ENCODE measurements around the gene NFIC. TPM values are rescaled to one million over a fixed set of nuclear protein-coding genes. Genes with fewer than 3 reads are reported as not detected.
"Not testable (repeated sequence)": the region's sequence is repeated elsewhere in the genome, so short reads cannot be mapped to it uniquely, and the experiment has no call there.

Gene NFIC
- total RNA-seq, 1 donor from 2014 or later = 71.4 TPM

GRCh38 chr19:3506384-3507340 is 140.3 kb downstream of the NFIC start:
- DNase-seq (ENCODE audit: low read depth) = peak; percentile 26

GRCh38 chr19:3507371-3508120 is 141.2 kb downstream of the NFIC start:
- DNase-seq (ENCODE audit: low read depth) = peak; percentile 9

GRCh38 chr19:3508121-3508661 is 141.8 kb downstream of the NFIC start:
- not testable (repeated sequence) for DNase-seq (ENCODE audit: low read depth)

GRCh38 chr19:3508771-3509535 is 142.6 kb downstream of the NFIC start:
- DNase-seq (ENCODE audit: low read depth) = peak; percentile 62

- DNase-seq (ENCODE audit: low read depth) = peak; percentile 88
Observed at GRCh38 chr19:3509566-3509989, 143.2 kb downstream of the NFIC start.

- no peak for DNase-seq (ENCODE audit: low read depth)
Observed at GRCh38 chr19:3510727-3511126, 144.3 kb downstream of the NFIC start.

- DNase-seq (ENCODE audit: low read depth) = no peak
Observed at GRCh38 chr19:3511506-3512251, 145.3 kb downstream of the NFIC start.

GRCh38 chr19:3512562-3513228 is 146.3 kb downstream of the NFIC start:
- DNase-seq (ENCODE audit: low read depth) = no peak

- no peak for DNase-seq (ENCODE audit: low read depth)
Observed at GRCh38 chr19:3513229-3514140, 147.1 kb downstream of the NFIC start.

GRCh38 chr19:3514930-3515329 is 148.5 kb downstream of the NFIC start:
- no peak for DNase-seq (ENCODE audit: low read depth)

- DNase-seq (ENCODE audit: low read depth) = no peak
Observed at GRCh38 chr19:3515891-3516422, 149.6 kb downstream of the NFIC start.

- DNase-seq (ENCODE audit: low read depth) = peak; percentile 82
Observed at GRCh38 chr19:3516675-3517207, 150.4 kb downstream of the NFIC start.

GRCh38 chr19:3517638-3518037 is 151.3 kb downstream of the NFIC start:
- no peak for DNase-seq (ENCODE audit: low read depth)

- DNase-seq (ENCODE audit: low read depth) = no peak
Observed at GRCh38 chr19:3518255-3518654, 151.9 kb downstream of the NFIC start.

GRCh38 chr19:3518659-3519058 is 152.3 kb downstream of the NFIC start:
- DNase-seq (ENCODE audit: low read depth) = no peak

All from myocyte (in vitro differentiated cells).